Liver (tissue), 9 donors: ENCODE measurements around the gene CHPF2. TPM values are rescaled to one million over a fixed set of nuclear protein-coding genes. Genes with fewer than 3 reads are reported as not detected.

Experiments used
- DNase-seq: peaks from one replicate; pipeline ENCODE4 v3.0.0-alpha.2; 2017; ENCODE audit warnings: low spot score
- H3K27ac ChIP-seq, 2 donors: one replicate each; pipeline ENCODE4 v1.7.0; 2013; ENCODE audit warnings: inconsistent platforms in 2 of 2, low read length in 2 of 2, control low read depth in 1 of 2, low read depth in 1 of 2, mild to moderate bottlenecking in 1 of 2
- H3K27me3 ChIP-seq, 4 donors: one replicate each; pipeline versions ENCODE4 v1.6.1 to v1.7.0; 2013; ENCODE audit warnings: low read length in 3 of 4, inconsistent platforms in 1 of 4, mild to moderate bottlenecking in 1 of 4, moderate library complexity in 1 of 4; ENCODE audit not compliant: control insufficient read depth in 4 of 4, insufficient read depth in 4 of 4
- H3K36me3 ChIP-seq, 4 donors: one replicate each; pipeline versions ENCODE4 v1.6.1 to v1.7.0; 2013; ENCODE audit warnings: low read length in 3 of 4, mild to moderate bottlenecking in 3 of 4, low read depth in 1 of 4, moderate library complexity in 1 of 4; ENCODE audit not compliant: control insufficient read depth in 4 of 4, insufficient read depth in 3 of 4
- H3K4me1 ChIP-seq, 4 donors: one replicate each; pipeline versions ENCODE4 v1.6.1 to v1.7.0; 2013; ENCODE audit warnings: low read length in 3 of 4, mild to moderate bottlenecking in 3 of 4, moderate library complexity in 1 of 4; ENCODE audit not compliant: control insufficient read depth in 4 of 4, insufficient read depth in 4 of 4
- H3K4me3 ChIP-seq, 3 donors: one replicate each; pipeline versions ENCODE4 v1.6.1 to v1.7.0; 2013; ENCODE audit warnings: low read length in 3 of 3, control low read depth in 1 of 3, low read depth in 1 of 3, mild to moderate bottlenecking in 1 of 3
- H3K9ac ChIP-seq, 2 donors: one replicate each; pipeline ENCODE4 v1.7.0; 2013; ENCODE audit warnings: low read length in 2 of 2, mild to moderate bottlenecking in 2 of 2, moderate library complexity in 2 of 2, control low read depth in 1 of 2, low read depth in 1 of 2
- H3K9me3 ChIP-seq, 4 donors: one replicate each; pipeline versions ENCODE4 v1.6.1 to v1.7.0; 2013; ENCODE audit warnings: low read length in 3 of 4; ENCODE audit not compliant: control insufficient read depth in 4 of 4
- ATF3 ChIP-seq: IDR thresholded peaks from 2 replicates; pipeline ENCODE4 v1.6.1; 2016; ENCODE audit warnings: antibody characterized with exemption
- EGR1 ChIP-seq, 2 donors: IDR thresholded peaks; 2 replicates each; pipeline ENCODE4 v1.6.1; 2016 to 2018; ENCODE audit warnings: antibody characterized with exemption in 2 of 2, low read depth in 2 of 2
- FOXA1 ChIP-seq: IDR thresholded peaks from 2 replicates; pipeline ENCODE4 v1.6.1; 2016; ENCODE audit warnings: antibody characterized with exemption
- FOXA2 ChIP-seq: IDR thresholded peaks from 2 replicates; pipeline ENCODE4 v1.6.1; 2016; ENCODE audit warnings: antibody characterized with exemption
- GABPA ChIP-seq, 2 donors: IDR thresholded peaks in 1 of 2; conservative IDR thresholded peaks in 1 of 2; 2 replicates each; pipeline ENCODE4 v1.6.1; 2016; ENCODE audit warnings: antibody characterized with exemption in 2 of 2, mild to moderate bottlenecking in 1 of 2, moderate library complexity in 1 of 2
- HNF4A ChIP-seq, 2 donors: conservative IDR thresholded peaks; 2 replicates each; pipeline ENCODE4 v1.6.1; 2016; ENCODE audit warnings: antibody characterized with exemption in 2 of 2, mild to moderate bottlenecking in 2 of 2
- HNF4G ChIP-seq: IDR thresholded peaks from 2 replicates; pipeline ENCODE4 v1.6.1; 2016; ENCODE audit warnings: antibody characterized with exemption
- JUND ChIP-seq, 2 donors: IDR thresholded peaks; 2 replicates each; pipeline ENCODE4 v1.6.1; 2016; ENCODE audit warnings: antibody characterized with exemption in 2 of 2
- NR2F2 ChIP-seq: IDR thresholded peaks from 2 replicates; pipeline ENCODE4 v1.6.1; 2016; ENCODE audit warnings: antibody characterized with exemption
- RAD21 ChIP-seq, 2 donors: IDR thresholded peaks; 2 replicates each; pipeline ENCODE4 v1.6.1; 2016; ENCODE audit warnings: antibody characterized with exemption in 2 of 2, mild to moderate bottlenecking in 2 of 2
- RXRA ChIP-seq, 2 donors: IDR thresholded peaks; 2 replicates each; pipeline ENCODE4 v1.6.1; 2017 to 2018; ENCODE audit warnings: antibody characterized with exemption in 2 of 2, mild to moderate bottlenecking in 1 of 2
- TAF1 ChIP-seq: conservative IDR thresholded peaks from 2 replicates; pipeline ENCODE4 v1.6.1; 2016; ENCODE audit warnings: antibody characterized with exemption, mild to moderate bottlenecking
- YY1 ChIP-seq: IDR thresholded peaks from 2 replicates; pipeline ENCODE4 v1.6.1; 2016; ENCODE audit warnings: antibody characterized with exemption, mild to moderate bottlenecking
- ZBTB33 ChIP-seq: IDR thresholded peaks from 2 replicates; pipeline ENCODE4 v1.6.1; 2016; ENCODE audit warnings: antibody characterized with exemption
- WGBS: extraction: QIAGEN DNeasy Blood & Tissue Kit; methylation state at CpG from one replicate; pipeline ENCODE4 v1.1.7; 2013; 5-methylcytosine and 5-hydroxymethylcytosine counted together
- polyA plus RNA-seq, 2 donors: library from polyadenylated mRNA; stranded (reverse) in 1 of 2; unstranded in 1 of 2; fragments of 200-250 nt in 1 of 2; fragments of >200 nt in 1 of 2; fragmentation: Nextera tagmentation in 1 of 2; extraction: Ambion mirVana in 1 of 2; gene quantifications; one replicate each; pipeline versions ENCODE4 v1.2.1 to v1.2.3, GENCODE V29; 2013 to 2015
- total RNA-seq, 2 donors: library from RNA; depleted of rRNA; stranded (reverse); fragments of >200 nt; gene quantifications; one replicate each; pipeline ENCODE4 v1.2.3, GENCODE V29; 2014
- TF ChIP-seq, protein P1 (sequence below): IDR thresholded peaks from 2 replicates; pipeline ENCODE4 v1.6.1; 2016; ENCODE audit warnings: antibody characterized with exemption, mild to moderate bottlenecking
- TF ChIP-seq, protein P2 (sequence below): IDR thresholded peaks from 2 replicates; pipeline ENCODE4 v1.6.1; 2016; ENCODE audit warnings: antibody characterized with exemption
- TF ChIP-seq, protein P3 (sequence below): fragments of 150-350 bp; IDR thresholded peaks from 2 replicates; pipeline ENCODE4 v1.5.1; 2017; ENCODE audit warnings: improper control_type of control experiment, low read depth, low read length; ENCODE audit not compliant: missing input control
- donor health status: healthy.
- donor health status: healthy.
- donor health status: healthy.
- donor health status: healthy.
- donor health status: healthy.

Gene CHPF2
- total and polyA plus RNA-seq, 4 donors, result 4.1 to 19.7 (median 18.1) TPM

- 58% methylated on average over 9 of the region's 9 CpGs for WGBS
- H3K27ac ChIP-seq, result peak overlapping the region; percentile 32 to 58
- H3K4me3 ChIP-seq, result no peak overlapping the region
- no peaks in the 10 kb centered on the region for H3K36me3 ChIP-seq
- H3K9ac ChIP-seq, result no peak overlapping the region
- no peaks in the 10 kb centered on the region for H3K9me3 ChIP-seq
- DNase-seq, result no peak
- H3K27me3 ChIP-seq, result peaks cover 0 to 6% (median 0%) of the 10 kb centered on the region in 4 donors
- TF ChIP-seq ATF3 (no peak), EGR1 (IDR thresholded peaks at IDR 0.05; ENCODE audit: low read depth in 2 of 2) (no peak), RAD21 (IDR thresholded peaks at IDR 0.05) (no peak), RXRA (IDR thresholded peaks at IDR 0.05) (no peak), HNF4G (no peak), TAF1 (no peak), HNF4A (conservative IDR thresholded peaks at IDR 0.05) (no peak), FOXA1 (no peak), JUND (IDR thresholded peaks at IDR 0.05) (no peak), YY1 (no peak), NR2F2 (no peak), FOXA2 (no peak), GABPA (IDR thresholded peaks at IDR 0.05 in 1 of 2, conservative IDR thresholded peaks at IDR 0.05 in 1 of 2) (no peak), ZBTB33 (no peak)
- TF ChIP-seq, protein P1, sequence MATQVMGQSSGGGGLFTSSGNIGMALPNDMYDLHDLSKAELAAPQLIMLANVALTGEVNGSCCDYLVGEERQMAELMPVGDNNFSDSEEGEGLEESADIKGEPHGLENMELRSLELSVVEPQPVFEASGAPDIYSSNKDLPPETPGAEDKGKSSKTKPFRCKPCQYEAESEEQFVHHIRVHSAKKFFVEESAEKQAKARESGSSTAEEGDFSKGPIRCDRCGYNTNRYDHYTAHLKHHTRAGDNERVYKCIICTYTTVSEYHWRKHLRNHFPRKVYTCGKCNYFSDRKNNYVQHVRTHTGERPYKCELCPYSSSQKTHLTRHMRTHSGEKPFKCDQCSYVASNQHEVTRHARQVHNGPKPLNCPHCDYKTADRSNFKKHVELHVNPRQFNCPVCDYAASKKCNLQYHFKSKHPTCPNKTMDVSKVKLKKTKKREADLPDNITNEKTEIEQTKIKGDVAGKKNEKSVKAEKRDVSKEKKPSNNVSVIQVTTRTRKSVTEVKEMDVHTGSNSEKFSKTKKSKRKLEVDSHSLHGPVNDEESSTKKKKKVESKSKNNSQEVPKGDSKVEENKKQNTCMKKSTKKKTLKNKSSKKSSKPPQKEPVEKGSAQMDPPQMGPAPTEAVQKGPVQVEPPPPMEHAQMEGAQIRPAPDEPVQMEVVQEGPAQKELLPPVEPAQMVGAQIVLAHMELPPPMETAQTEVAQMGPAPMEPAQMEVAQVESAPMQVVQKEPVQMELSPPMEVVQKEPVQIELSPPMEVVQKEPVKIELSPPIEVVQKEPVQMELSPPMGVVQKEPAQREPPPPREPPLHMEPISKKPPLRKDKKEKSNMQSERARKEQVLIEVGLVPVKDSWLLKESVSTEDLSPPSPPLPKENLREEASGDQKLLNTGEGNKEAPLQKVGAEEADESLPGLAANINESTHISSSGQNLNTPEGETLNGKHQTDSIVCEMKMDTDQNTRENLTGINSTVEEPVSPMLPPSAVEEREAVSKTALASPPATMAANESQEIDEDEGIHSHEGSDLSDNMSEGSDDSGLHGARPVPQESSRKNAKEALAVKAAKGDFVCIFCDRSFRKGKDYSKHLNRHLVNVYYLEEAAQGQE, result no peak
- TF ChIP-seq, protein P2, sequence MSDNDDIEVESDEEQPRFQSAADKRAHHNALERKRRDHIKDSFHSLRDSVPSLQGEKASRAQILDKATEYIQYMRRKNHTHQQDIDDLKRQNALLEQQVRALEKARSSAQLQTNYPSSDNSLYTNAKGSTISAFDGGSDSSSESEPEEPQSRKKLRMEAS, result no peak
- TF ChIP-seq, protein P3, sequence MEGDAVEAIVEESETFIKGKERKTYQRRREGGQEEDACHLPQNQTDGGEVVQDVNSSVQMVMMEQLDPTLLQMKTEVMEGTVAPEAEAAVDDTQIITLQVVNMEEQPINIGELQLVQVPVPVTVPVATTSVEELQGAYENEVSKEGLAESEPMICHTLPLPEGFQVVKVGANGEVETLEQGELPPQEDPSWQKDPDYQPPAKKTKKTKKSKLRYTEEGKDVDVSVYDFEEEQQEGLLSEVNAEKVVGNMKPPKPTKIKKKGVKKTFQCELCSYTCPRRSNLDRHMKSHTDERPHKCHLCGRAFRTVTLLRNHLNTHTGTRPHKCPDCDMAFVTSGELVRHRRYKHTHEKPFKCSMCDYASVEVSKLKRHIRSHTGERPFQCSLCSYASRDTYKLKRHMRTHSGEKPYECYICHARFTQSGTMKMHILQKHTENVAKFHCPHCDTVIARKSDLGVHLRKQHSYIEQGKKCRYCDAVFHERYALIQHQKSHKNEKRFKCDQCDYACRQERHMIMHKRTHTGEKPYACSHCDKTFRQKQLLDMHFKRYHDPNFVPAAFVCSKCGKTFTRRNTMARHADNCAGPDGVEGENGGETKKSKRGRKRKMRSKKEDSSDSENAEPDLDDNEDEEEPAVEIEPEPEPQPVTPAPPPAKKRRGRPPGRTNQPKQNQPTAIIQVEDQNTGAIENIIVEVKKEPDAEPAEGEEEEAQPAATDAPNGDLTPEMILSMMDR, result no peak
- H3K4me1 ChIP-seq, result peaks cover 11 to 24% (median 15%) of the 10 kb centered on the region in 4 donors
Measured at GRCh38 chr7:151252561-151252835, 20.2 kb downstream of the CHPF2 start.
